NCI-H510A treated with DMSO at 0.1 percent for 48 hours (cell line): ENCODE measurements around the gene MCOLN3.
"Not testable (repeated sequence)": the region's sequence is repeated elsewhere in the genome, so short reads cannot be mapped to it uniquely, and the experiment has no call there.

Experiments
- DNase-seq: peaks from one replicate; lab custom pipeline; 2025; lab: John Stamatoyannopoulos, UW

Gene MCOLN3

DNA sequence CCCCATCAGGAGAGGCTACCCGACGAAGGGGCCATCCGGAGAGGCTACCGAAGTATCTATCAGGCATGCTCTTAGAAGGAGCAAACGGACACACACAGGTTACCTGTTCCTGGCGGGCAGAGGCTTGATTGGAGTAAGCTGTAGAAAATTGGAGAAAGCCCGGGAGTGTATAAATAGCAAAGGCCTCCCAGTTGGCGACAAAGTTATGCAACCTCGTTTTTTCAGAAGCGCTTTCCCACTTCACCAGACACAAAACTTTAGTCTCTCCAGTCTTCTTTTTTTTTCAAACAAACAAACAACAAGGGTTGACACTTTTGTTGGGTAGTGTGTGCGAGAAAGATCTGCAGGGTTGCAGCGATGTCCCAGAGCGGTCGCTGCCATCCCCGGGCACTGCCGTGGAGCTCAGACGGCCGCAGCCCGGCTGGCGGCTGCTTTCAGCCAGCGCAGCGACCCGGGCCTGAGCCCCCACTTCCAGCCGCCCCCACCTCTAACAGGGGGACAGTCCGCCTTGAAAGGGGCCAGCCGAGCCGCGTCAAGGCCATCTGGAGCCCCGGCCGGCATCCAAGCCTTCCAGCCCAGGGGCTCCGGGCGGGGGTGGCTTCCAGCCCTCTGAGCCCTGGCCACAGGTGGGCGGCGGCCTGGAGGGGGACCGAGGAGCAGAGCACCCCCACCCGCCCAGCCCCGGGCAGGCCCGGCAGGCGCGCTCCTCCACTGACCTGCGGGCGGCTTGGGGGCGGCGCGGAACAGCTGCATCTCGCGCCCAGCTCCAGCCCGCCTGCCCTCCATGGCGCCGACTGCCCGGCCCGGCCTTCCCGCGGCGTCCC is 616 bp downstream of the MCOLN3 start:
- peak; percentile 69 for DNase-seq

DNA sequence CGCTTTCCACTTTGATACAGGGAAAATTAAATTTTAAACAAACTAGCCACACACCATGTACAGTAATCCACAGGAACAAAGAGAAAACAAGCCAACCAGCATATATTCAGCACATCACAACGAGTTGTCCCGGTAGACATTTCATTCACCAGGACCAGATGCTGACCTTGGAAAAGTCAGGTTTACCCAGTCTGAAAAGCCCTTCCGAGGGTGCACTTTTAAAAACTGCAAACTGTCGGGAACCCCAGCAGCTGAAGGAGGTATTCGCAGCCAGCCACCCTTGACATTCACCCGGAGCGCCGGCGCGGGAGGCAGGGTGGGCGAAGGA is 1.2 kb downstream of the MCOLN3 start:
- no peak for DNase-seq

DNA sequence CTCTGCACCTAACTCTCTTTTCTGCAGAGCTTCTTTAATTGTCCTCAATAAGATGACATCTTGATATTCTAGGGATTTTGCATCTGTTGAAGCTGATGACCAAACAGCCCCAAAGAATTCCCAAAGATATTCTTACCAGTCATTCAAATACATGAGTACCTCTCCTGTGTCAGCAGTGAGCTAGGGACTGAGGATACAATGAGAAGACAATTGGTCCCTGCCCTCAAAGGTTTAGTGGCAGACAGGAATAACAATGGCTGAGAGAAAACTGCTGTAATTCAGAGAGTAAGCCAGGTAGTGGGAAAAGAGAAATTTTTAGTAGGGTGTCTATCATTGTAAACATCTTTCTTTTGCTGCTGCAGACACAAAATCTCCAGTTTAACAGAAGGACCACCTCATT is 5.9 kb downstream of the MCOLN3 start:
- DNase-seq: no peak

- DNase-seq: no peak
Measured at GRCh38 chr1:85041793-85042192, 6.5 kb downstream of the MCOLN3 start.

DNA sequence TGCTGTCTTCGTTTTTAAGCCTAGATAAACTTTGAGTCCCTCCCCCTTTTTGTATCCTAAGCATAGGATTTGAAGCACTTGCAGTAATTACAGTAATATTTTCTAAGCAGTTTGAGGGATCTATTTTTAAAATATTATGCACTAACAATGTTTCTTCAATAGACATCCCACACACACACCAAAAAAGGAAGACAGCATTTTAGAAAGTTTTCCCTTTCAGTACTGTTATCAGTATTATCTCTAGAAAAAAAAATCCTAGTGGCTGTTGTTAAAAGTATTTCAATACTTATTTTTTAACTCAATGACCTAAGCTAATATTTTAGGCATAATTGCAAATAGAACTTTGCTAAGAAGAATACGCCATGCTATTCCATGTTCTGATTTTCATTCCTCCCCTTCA is 15.1 kb downstream of the MCOLN3 start:
- no peak for DNase-seq

DNA sequence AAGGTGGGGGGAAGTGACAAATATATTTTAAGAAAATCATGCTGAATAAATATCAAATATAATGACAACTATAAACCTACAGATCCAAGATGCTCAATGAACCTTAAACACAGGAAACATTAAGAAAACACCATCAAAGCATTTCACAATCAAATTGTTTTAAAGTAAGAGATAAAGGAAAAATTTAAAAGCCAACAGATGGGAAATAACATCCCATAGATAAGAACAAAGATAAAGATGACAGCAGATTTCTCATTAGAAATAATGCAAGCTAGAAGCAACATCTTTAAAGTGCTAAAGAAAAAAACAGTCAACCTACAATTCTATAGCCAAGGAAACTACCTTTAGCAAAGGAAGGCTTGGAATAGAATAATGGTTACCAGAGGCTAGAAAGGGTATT is 17.8 kb downstream of the MCOLN3 start:
- no peak for DNase-seq

DNA sequence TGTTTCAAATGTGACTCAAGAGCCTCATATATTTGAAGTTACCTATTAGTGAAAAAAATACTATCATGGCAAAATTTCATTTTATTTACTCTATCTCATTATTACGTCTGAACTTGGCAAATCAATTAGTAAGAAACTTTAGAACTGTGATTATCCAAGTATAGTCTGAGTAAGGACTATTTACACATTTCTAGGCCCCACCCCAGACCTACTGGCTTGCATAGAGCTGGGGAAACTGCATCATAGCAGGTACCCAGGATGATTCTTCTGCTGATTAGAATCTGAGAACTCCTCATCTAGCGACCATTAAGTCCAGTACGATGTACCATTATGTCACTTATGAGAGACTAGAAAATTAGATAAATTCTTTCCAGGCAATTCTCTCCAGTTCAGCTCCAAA is 20.1 kb downstream of the MCOLN3 start:
- no peak for DNase-seq

DNA sequence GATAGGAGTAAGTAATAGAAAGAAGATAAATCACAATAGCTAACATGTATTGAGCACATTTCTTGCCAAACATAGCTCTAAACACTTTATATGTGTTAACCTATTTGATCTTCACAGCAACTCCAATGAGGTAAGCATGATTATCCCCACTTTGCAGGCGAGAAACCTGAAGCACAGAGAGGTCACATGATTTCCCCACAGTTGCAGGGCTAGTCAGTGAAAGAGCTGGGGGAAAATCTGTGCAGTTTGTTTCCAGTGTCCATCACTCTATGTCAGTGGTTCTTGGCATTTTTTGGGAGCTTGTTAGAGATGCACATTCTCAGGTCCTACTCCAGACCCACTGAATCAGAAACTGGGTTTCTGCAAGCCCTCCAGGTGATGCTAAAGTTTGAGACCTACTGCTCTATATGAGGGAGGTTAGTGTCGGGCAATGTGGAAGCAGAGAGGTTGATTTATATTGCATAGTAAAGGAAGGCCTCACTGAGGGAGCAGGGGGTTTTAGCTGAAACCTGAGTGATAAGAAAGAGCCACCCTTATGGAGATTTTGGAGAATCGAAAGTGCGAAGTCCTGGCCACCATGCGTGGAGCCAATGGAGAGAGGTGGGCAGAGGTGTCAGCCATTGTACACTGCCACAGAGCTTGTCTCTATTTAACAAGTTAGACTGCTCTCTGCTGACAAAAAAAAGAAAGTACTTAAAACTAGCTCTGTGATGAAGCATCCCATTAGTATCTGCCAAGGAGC is 20.9 kb downstream of the MCOLN3 start:
- no peak for DNase-seq

DNA sequence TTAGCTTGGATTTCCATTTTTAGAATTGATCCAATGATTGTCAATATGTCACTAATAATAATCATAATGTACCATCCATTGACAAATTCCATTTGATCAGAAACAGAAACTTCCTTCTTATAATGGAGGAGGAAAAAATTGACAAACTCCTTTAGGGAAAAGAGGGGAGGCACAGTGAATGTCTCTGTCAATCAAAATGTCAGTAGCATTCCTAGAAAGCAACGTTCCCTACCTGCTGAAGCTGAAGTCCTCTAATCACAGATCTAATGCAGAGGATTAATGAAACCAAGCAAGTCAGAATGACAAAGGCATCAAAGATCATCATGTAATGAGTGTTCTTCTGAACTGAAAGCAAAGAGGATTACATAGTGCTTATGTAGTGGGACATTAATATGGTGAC is 22.4 kb downstream of the MCOLN3 start:
- no peak for DNase-seq

- DNase-seq: no peak
Measured at GRCh38 chr1:85024736-85025135, 23.6 kb downstream of the MCOLN3 start.

DNA sequence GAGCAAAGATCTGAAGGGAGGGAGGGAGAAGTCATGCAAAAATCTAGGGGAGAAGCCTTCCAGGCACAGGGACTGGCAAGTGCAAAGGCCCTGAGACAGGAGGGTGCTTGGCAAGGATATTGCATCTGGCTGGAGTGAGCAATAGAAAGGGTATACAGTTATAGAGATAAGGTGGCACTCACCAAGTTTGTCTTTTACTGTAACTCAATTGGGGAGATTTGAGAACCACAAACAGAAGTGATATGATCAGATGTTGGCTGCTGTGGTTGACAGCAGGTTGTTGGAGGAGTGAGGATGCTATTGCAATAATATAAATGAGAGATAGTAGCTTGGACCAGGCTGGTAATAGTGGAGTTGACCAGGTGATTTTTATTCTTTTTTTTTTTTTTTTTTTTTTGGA is 25.6 kb downstream of the MCOLN3 start:
- DNase-seq: no peak

- DNase-seq: no peak
Measured at GRCh38 chr1:85019994-85020393, 28.3 kb downstream of the MCOLN3 start.

DNA sequence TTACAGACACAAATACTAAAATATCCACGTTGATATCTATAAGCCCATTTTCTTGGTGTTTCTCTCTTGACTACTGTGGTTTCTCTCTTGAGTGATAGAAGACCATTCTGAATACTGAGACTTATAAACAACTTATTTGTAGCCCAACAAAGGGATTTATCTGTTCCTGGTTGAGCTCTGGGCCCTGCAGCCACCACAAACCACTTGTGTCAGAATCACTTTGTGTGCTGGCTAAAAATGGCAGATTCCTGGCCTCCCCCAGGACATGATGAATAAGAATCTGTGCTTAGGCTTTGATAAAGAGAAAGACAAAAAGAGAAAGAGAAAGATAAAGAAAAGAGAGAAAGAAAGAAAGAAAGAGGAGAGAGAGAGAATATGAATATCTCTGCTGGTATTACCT is 32.5 kb downstream of the MCOLN3 start:
- no peak for DNase-seq

GRCh38 chr1:85005641-85006040 is 42.7 kb downstream of the MCOLN3 start:
- DNase-seq: not testable (repeated sequence)

DNA sequence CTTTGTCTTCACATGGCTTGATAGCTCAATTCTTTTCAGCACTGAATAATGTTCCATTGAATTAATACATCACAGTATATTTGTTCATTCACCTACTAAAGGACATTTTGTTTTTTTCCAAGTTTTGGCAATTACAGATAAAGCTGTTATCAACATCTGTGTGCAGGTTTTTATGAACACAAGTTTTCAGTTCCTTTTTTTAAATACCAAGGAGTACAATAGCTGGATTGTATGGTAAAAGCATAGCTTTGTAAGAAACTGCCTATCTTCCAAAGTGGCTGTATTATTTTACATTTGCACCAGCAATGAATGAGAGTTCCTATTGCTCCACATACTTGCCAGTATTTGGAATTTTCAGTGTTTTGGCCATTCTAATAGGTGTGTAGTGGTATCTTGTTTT is 46.6 kb downstream of the MCOLN3 start:
- DNase-seq: no peak

DNA sequence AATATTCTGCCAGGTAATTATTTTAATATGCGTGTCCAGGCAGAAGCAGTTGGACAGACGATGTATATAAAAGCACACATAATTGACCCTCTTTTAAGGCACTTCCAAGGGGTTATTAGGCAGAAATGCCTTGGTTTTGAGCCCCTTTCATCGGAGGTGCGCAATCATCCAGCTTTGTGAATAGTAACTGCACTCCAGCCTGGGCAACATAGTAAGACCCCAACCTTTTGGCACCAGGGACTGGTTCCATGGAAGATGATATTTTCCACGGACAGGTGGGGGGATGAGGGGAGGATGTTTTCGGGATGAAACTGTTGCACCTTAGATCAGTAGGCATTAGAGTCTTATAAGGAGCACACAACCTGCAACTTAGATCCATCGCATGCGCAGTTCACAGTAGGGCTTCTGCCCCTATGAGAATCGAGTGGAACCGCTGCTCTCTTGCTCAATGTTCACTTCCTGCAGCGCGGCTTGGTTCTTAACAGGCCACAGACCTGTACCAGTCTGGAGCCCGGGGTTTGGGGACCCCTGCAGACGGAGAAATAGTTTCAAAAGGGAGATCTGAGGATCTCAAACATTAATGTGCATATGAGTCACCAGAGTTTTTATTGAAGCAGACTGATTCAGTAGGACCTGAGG is 49.5 kb downstream of the MCOLN3 start:
- DNase-seq: no peak

DNA sequence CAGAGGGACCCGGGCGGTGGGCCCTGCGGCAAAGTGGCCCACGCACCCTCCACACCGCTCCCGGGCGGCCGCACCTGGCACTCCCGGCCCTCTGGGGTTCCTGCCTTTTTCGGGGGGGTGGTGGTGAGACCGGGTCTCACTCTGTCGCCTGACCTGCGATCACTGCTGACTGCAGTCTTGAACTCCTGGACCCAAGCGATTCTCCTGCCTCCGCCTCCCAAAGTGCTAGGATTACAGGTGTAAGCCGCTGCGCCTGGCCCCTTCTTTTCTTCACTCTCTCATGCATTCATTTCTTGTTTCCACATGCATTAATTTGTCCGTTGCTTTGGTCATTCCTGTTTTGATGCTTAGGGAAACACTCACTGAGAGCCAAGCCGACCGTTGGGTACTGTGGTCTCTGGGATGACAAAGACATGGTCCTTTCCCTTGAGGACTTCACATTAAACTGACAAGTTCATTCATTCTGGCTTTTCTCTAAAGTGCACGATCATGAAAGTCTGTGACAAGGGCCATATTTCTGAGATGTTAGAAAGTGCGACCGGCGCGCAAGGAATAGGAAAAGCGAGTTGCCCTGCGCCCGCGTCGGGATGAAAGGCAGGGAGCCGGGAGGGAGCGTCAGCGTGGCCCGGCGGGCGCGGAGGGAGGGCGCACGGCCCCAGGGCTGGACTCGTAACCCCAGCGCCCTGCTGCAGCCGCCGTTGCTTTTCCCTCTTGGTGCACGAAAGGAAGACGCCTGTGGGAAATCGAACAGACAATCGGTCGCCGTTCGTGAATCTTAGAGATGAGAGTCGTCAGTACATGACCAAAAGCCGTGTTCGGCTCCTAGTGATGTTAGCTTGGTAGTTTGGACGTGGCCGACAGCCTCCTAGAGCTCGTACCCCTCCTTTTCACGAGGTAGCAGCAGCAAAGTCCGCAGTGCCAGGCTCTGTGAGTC is 50.4 kb downstream of the MCOLN3 start:
- DNase-seq: peak; percentile 66

GRCh38 chr1:84996846-84997666 is 51.2 kb downstream of the MCOLN3 start, which contains the start of gene MCOLN2:
MCOLN2 (minus strand) TSS chr1:84997113; CDS start chr1:84996872, 241 bp downstream.
- DNase-seq: peak; percentile 91

DNA sequence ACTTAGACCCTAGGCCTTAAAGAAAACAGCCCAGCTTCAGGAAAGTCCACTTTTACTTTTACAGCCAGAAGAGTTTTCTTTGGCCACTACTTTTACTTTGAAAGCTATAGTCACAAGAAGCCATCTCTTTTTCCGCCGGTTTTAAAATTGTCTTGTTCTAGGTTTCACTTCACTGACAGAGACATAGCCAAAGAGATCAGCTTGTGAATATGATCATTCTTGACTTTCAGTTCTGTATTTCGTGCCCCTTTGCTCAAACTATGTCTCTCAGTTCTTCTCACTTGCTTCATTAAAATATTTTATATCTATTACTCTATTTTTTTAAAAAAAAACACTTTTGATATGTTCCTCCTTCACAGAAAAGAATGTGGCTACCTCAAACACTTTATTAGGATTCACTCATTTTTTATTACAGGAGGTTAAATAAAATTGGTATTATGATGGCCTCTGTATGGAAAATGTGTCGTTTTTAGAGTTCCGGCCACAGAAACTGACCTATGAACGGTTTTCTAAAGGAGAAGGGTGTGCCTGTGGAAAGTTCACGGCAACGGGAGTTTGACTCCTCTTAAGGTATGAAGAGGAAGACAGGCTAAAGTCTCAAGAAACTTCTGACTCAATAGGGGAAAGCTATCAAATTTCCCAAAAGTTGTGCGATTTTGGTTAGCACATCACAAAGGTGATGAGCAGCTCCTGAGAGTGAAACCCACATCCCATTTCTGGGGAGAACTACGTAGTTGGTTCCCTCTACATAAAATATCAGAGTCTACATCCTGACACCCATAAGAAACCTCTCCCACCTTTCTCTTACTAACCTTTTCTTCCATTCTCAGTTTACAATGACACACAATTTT is 52.6 kb downstream of the MCOLN3 start:
- no peak for DNase-seq
